ENCODE data around the gene POLR1G. TPM values are rescaled to one million over a fixed set of nuclear protein-coding genes. Genes with fewer than 3 reads are reported as not detected.

Gene POLR1G
- total and polyA plus RNA-seq, 9 of the 15 experiments (the other 6 are each of a cell fraction or from before 2014, with no cell fraction given) = 3.0 to 50.1 (median 27.4) TPM

DNA sequence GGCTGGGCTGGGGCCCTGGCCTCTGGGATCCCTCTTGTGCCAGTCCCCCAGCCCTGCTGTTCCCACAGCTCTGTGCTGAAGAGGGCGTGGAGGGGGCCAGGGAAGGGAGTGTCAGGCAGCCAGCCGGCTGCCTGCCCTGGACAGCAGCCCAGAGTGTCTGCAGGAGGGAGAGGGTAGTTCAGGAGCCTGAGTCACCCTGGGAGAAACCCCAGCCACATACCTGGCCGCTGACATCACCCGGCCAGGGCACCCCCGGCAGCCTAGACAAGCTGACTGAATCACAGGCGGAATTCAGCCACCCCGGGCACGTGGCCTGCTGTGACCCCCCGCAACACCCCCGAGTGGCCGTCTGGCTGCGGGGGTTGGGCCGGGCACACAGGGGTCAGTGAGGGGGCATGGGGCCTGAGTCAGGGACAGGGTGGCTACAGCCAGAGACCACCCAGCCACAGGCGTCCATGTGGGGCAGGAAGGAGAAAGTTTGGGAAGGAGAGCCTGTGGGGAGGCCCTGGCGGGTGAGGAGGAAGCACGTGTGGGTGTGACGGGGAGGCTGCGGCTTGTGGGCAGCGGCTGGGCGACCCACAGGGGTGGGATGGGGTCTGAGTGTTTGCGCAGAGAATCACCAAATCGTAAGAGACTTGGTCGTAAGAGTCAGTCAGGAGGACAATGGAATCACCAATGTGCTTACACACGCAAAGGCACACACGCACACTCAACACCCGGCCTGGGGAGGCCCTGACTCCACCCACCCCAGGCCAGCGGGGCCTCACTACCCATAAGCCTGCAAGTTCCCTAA, 49.5 kb downstream of the POLR1G start (continued):
- TF ChIP-seq GATA2 (CRISPR knock-in tag; IDR thresholded peaks at IDR 0.05) (no peak), MEF2D (tag; conservative IDR thresholded peaks at IDR 0.05; ENCODE audit: low read depth) (peak; percentile 65; the same call in 1 of the 2 replicates), RBM25 (IDR thresholded peaks at IDR 0.05; ENCODE audit: low read depth, low read length, severe bottlenecking) (no peak), ZNF707 (CRISPR knock-in tag; conservative IDR thresholded peaks at IDR 0.05) (no peak), CC2D1A (IDR thresholded peaks at IDR 0.05) (no peak)
- TF ChIP-seq, protein P1, sequence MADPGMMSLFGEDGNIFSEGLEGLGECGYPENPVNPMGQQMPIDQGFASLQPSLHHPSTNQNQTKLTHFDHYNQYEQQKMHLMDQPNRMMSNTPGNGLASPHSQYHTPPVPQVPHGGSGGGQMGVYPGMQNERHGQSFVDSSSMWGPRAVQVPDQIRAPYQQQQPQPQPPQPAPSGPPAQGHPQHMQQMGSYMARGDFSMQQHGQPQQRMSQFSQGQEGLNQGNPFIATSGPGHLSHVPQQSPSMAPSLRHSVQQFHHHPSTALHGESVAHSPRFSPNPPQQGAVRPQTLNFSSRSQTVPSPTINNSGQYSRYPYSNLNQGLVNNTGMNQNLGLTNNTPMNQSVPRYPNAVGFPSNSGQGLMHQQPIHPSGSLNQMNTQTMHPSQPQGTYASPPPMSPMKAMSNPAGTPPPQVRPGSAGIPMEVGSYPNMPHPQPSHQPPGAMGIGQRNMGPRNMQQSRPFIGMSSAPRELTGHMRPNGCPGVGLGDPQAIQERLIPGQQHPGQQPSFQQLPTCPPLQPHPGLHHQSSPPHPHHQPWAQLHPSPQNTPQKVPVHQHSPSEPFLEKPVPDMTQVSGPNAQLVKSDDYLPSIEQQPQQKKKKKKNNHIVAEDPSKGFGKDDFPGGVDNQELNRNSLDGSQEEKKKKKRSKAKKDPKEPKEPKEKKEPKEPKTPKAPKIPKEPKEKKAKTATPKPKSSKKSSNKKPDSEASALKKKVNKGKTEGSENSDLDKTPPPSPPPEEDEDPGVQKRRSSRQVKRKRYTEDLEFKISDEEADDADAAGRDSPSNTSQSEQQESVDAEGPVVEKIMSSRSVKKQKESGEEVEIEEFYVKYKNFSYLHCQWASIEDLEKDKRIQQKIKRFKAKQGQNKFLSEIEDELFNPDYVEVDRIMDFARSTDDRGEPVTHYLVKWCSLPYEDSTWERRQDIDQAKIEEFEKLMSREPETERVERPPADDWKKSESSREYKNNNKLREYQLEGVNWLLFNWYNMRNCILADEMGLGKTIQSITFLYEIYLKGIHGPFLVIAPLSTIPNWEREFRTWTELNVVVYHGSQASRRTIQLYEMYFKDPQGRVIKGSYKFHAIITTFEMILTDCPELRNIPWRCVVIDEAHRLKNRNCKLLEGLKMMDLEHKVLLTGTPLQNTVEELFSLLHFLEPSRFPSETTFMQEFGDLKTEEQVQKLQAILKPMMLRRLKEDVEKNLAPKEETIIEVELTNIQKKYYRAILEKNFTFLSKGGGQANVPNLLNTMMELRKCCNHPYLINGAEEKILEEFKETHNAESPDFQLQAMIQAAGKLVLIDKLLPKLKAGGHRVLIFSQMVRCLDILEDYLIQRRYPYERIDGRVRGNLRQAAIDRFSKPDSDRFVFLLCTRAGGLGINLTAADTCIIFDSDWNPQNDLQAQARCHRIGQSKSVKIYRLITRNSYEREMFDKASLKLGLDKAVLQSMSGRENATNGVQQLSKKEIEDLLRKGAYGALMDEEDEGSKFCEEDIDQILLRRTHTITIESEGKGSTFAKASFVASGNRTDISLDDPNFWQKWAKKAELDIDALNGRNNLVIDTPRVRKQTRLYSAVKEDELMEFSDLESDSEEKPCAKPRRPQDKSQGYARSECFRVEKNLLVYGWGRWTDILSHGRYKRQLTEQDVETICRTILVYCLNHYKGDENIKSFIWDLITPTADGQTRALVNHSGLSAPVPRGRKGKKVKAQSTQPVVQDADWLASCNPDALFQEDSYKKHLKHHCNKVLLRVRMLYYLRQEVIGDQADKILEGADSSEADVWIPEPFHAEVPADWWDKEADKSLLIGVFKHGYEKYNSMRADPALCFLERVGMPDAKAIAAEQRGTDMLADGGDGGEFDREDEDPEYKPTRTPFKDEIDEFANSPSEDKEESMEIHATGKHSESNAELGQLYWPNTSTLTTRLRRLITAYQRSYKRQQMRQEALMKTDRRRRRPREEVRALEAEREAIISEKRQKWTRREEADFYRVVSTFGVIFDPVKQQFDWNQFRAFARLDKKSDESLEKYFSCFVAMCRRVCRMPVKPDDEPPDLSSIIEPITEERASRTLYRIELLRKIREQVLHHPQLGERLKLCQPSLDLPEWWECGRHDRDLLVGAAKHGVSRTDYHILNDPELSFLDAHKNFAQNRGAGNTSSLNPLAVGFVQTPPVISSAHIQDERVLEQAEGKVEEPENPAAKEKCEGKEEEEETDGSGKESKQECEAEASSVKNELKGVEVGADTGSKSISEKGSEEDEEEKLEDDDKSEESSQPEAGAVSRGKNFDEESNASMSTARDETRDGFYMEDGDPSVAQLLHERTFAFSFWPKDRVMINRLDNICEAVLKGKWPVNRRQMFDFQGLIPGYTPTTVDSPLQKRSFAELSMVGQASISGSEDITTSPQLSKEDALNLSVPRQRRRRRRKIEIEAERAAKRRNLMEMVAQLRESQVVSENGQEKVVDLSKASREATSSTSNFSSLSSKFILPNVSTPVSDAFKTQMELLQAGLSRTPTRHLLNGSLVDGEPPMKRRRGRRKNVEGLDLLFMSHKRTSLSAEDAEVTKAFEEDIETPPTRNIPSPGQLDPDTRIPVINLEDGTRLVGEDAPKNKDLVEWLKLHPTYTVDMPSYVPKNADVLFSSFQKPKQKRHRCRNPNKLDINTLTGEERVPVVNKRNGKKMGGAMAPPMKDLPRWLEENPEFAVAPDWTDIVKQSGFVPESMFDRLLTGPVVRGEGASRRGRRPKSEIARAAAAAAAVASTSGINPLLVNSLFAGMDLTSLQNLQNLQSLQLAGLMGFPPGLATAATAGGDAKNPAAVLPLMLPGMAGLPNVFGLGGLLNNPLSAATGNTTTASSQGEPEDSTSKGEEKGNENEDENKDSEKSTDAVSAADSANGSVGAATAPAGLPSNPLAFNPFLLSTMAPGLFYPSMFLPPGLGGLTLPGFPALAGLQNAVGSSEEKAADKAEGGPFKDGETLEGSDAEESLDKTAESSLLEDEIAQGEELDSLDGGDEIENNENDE (IDR thresholded peaks at IDR 0.05; ENCODE audit: low read depth, low read length) = no peak
- TF ChIP-seq, protein P2, sequence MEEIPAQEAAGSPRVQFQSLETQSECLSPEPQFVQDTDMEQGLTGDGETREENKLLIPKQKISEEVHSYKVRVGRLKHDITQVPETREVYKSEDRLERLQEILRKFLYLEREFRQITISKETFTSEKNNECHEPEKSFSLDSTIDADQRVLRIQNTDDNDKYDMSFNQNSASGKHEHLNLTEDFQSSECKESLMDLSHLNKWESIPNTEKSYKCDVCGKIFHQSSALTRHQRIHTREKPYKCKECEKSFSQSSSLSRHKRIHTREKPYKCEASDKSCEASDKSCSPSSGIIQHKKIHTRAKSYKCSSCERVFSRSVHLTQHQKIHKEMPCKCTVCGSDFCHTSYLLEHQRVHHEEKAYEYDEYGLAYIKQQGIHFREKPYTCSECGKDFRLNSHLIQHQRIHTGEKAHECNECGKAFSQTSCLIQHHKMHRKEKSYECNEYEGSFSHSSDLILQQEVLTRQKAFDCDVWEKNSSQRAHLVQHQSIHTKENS (CRISPR knock-in tag; IDR thresholded peaks at IDR 0.05) = no peak
- TF ChIP-seq, protein P3, sequence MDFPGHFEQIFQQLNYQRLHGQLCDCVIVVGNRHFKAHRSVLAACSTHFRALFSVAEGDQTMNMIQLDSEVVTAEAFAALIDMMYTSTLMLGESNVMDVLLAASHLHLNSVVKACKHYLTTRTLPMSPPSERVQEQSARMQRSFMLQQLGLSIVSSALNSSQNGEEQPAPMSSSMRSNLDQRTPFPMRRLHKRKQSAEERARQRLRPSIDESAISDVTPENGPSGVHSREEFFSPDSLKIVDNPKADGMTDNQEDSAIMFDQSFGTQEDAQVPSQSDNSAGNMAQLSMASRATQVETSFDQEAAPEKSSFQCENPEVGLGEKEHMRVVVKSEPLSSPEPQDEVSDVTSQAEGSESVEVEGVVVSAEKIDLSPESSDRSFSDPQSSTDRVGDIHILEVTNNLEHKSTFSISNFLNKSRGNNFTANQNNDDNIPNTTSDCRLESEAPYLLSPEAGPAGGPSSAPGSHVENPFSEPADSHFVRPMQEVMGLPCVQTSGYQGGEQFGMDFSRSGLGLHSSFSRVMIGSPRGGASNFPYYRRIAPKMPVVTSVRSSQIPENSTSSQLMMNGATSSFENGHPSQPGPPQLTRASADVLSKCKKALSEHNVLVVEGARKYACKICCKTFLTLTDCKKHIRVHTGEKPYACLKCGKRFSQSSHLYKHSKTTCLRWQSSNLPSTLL (IDR thresholded peaks at IDR 0.05) = no peak; the same call in 1 of the 2 replicates
- TF ChIP-seq, protein P4, sequence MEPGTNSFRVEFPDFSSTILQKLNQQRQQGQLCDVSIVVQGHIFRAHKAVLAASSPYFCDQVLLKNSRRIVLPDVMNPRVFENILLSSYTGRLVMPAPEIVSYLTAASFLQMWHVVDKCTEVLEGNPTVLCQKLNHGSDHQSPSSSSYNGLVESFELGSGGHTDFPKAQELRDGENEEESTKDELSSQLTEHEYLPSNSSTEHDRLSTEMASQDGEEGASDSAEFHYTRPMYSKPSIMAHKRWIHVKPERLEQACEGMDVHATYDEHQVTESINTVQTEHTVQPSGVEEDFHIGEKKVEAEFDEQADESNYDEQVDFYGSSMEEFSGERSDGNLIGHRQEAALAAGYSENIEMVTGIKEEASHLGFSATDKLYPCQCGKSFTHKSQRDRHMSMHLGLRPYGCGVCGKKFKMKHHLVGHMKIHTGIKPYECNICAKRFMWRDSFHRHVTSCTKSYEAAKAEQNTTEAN (CRISPR knock-in tag; IDR thresholded peaks at IDR 0.05) = peak; percentile 86; the same call in 1 of the 2 replicates

All from K562 (cell line).